Lower lobe of right lung (tissue), 2 donors: ENCODE measurements around the gene CLEC4D. TPM values are rescaled to one million over a fixed set of nuclear protein-coding genes. Genes with fewer than 3 reads are reported as not detected.

ENCODE experiments used
- ATAC-seq, 2 donors: fragments of 200-7000 bp; cut with Tn5 transposase; one replicate each; pipeline ENCODE4 v1.9.1; 2020 to 2022; ENCODE audit warnings: mild to moderate bottlenecking in 2 of 2, moderate library complexity in 2 of 2
- DNase-seq: peaks from one replicate; pipeline ENCODE4 v3.0.0-alpha.2; 2020
- H3K27ac ChIP-seq: fragments of 200-600 bp; one replicate; pipeline ENCODE4 v1.8.0; 2022
- H3K27me3 ChIP-seq: fragments of 200-600 bp; one replicate; pipeline ENCODE4 v1.8.0; 2022; ENCODE audit warnings: low read depth
- H3K36me3 ChIP-seq: fragments of 200-600 bp; one replicate; pipeline ENCODE4 v1.8.0; 2022; ENCODE audit warnings: mild to moderate bottlenecking
- H3K4me1 ChIP-seq: fragments of 200-600 bp; one replicate; pipeline ENCODE4 v1.8.0; 2022
- H3K4me3 ChIP-seq: fragments of 200-600 bp; one replicate; pipeline ENCODE4 v1.8.0; 2022; ENCODE audit warnings: mild to moderate bottlenecking
- H3K9me3 ChIP-seq: fragments of 200-600 bp; one replicate; pipeline ENCODE4 v1.8.0; 2022
- CTCF ChIP-seq: fragments of 200-600 bp; IDR thresholded peaks from one replicate; pipeline ENCODE4 v1.8.0; 2022; ENCODE audit warnings: antibody characterized with exemption, mild to moderate bottlenecking
- intact Hi-C: fragments of 100-400 bp; cut with DNase I; formaldehyde crosslinking; loops from one replicate; pipeline ENCODE4 v1.11.0; 2022
- total RNA-seq: library from RNA; stranded (reverse); fragmentation: NEBNext Ultra II Directional; extraction: Animal tissue kit (Norgen Biotek cat#: 25700); gene quantifications from one replicate; pipeline ENCODE4 v1.2.1, GENCODE V29; 2021
- donor health status: DM: no; HTN: yes; CAD: no; lungs with severe emphysema.

Gene CLEC4D
- total RNA-seq, 1 donor from 2014 or later, result 1.4 TPM

DNA sequence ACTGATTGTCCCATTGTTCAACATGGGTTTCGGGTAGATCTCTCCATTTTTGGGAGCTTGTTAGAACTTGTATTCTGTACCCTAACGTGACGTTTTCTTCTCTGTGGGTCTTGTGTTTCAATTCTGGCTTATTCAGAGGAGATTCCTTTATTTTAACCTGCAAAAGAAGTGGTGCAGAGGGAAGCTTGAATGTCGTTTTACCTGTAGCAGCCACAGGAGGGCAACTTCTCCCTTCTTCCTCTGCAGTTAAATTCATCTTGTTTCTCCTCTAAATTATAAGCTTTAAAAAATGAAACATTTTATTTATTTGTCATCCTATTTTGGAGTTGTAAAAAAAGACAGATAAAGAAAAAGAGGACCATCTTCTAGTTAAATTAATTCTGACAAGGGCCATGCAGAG, 13.7 kb upstream of the CLEC4D start:
- intact Hi-C loops, result no loop called here
- DNase-seq, result no peak
- H3K27ac ChIP-seq, result no peak overlapping the region
- no peaks in the 10 kb centered on the region for H3K9me3 ChIP-seq
- no peaks in the 10 kb centered on the region for H3K36me3 ChIP-seq
- no peaks in the 10 kb centered on the region for H3K4me1 ChIP-seq
- no peak overlapping the region for H3K4me3 ChIP-seq
- TF ChIP-seq CTCF, result no peak
- no peak for ATAC-seq
- H3K27me3 ChIP-seq, result peaks cover 8% of the 10 kb centered on the region

GRCh38 chr12:8501720-8502119, 11.6 kb upstream of the CLEC4D start:
- DNase-seq (no peak), ATAC-seq (no peak)
- Histone ChIP-seq H3K27me3 (no peaks in the 10 kb centered on the region), H3K9me3 (no peaks in the 10 kb centered on the region), H3K4me3 (no peak overlapping the region), H3K4me1 (no peaks in the 10 kb centered on the region), H3K36me3 (no peaks in the 10 kb centered on the region), H3K27ac (no peak overlapping the region)
- no peak for TF ChIP-seq CTCF
- intact Hi-C loops, result no loop called here

DNA sequence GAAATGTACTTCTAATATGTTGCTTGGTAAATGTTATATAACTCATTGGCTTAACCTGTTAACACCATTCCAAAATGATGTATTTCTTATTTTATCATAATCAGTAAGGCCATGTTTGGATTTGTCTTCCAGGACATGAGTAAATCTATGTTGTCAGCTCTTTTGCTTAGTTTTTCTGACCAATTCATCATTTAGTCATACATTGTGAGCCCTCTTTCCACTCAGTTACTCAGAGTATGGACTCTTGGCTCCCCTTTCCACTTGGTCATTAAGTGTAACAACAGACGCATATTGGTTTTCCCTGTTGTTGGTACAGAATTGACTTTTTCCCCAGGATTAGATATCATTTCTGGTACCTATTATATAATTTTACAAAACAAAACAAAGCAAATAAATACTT, 9.0 kb upstream of the CLEC4D start:
- DNase-seq, result no peak
- ATAC-seq, result no peak
- no peak for TF ChIP-seq CTCF
- intact Hi-C loops, result no loop called here
- Histone ChIP-seq H3K4me1 (no peaks in the 10 kb centered on the region), H3K27me3 (no peaks in the 10 kb centered on the region), H3K27ac (no peak overlapping the region), H3K36me3 (no peaks in the 10 kb centered on the region), H3K9me3 (no peaks in the 10 kb centered on the region), H3K4me3 (no peak overlapping the region)

DNA sequence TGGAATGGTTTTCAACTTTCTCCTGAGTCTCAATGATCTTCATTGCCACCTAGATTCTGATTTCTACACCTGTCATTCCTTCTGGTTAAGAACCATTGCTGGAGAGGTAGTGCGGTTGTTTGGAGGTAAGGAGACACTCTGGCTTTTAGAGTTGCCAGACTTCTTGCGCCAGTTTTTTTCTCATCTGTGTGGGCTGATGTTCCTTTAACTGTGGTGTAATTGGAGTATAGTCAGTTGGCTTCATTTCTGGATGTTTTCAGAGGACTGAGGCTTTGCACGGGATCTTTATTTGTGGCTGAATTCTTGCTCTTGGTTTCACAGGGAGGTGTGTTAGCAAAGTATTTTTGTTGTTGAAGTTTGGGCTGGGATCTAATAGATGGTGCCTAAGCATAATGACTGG, 5.7 kb upstream of the CLEC4D start:
- DNase-seq (no peak), ATAC-seq (no peak)
- H3K4me3 ChIP-seq, result no peak overlapping the region
- no peaks in the 10 kb centered on the region for H3K9me3 ChIP-seq
- intact Hi-C loops, result no loop called here
- H3K27ac ChIP-seq, result no peak overlapping the region
- H3K4me1 ChIP-seq, result no peaks in the 10 kb centered on the region
- no peaks in the 10 kb centered on the region for H3K36me3 ChIP-seq
- no peak for TF ChIP-seq CTCF
- H3K27me3 ChIP-seq, result no peaks in the 10 kb centered on the region

DNA sequence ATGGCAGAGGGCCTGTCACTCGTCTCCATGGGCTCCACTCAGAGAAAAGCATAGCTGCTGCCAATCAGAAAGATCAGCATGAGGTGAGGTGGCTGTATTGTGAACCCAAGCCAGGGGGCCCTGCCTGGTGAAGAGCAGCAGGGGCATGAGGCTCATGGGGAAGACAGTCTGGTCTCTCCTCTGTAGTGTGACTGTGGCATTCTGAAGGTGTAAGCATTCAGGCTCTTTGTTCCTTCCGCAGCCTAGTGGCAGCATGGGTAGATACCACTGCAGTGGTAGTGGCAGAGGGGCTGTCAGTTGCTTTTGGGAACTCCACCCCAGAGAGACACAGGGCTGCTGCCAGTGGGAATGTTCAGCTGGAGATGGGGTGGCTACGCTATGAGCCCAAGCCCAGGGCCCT, 5.1 kb upstream of the CLEC4D start:
- Histone ChIP-seq H3K27me3 (no peaks in the 10 kb centered on the region), H3K27ac (no peak overlapping the region), H3K9me3 (no peaks in the 10 kb centered on the region), H3K4me3 (no peak overlapping the region), H3K4me1 (no peaks in the 10 kb centered on the region), H3K36me3 (no peaks in the 10 kb centered on the region)
- intact Hi-C loops, result no loop called here
- ATAC-seq, result no peak
- no peak for TF ChIP-seq CTCF
- no peak for DNase-seq
